ENCODE measurements around the gene LGR4.

The LGR4 gene

GRCh38 chr11:27470166-27470565 is 2.4 kb downstream of the LGR4 start:
- ATAC-seq, result no peak
- Mint-ChIP-seq H3K4me1 (peaks cover 22% of the 10 kb centered on the region), H3K27ac (no peak overlapping the region), H3K9me3 (no peaks in the 10 kb centered on the region), H3K36me3 (no peaks in the 10 kb centered on the region), H3K4me3 (no peak overlapping the region)
- DNase-seq (ENCODE audit: low spot score in 2 of 2), result no peak

GRCh38 chr11:27468995-27469695 is 3.4 kb downstream of the LGR4 start:
- H3K27ac Mint-ChIP-seq, result no peak overlapping the region
- no peaks in the 10 kb centered on the region for H3K36me3 Mint-ChIP-seq
- ATAC-seq (no peak), DNase-seq (ENCODE audit: low spot score in 2 of 2) (no peak)
- H3K4me3 Mint-ChIP-seq, result no peak overlapping the region
- H3K9me3 Mint-ChIP-seq, result no peaks in the 10 kb centered on the region
- H3K4me1 Mint-ChIP-seq, result peaks cover 22% of the 10 kb centered on the region

GRCh38 chr11:27468209-27468994 is 4.2 kb downstream of the LGR4 start:
- ATAC-seq (no peak), DNase-seq (ENCODE audit: low spot score in 2 of 2) (no peak)
- Mint-ChIP-seq H3K9me3 (no peaks in the 10 kb centered on the region), H3K4me3 (no peak overlapping the region), H3K27ac (no peak overlapping the region), H3K36me3 (no peaks in the 10 kb centered on the region), H3K4me1 (peaks cover 22% of the 10 kb centered on the region)

- ATAC-seq, result no peak
- Mint-ChIP-seq H3K27ac (no peak overlapping the region), H3K4me1 (peaks cover 11% of the 10 kb centered on the region), H3K9me3 (no peaks in the 10 kb centered on the region), H3K4me3 (no peak overlapping the region), H3K36me3 (no peaks in the 10 kb centered on the region)
- no peak for DNase-seq (ENCODE audit: low spot score in 2 of 2)
These were observed 5.2 kb downstream of the LGR4 start for GRCh38 chr11:27467181-27467913.

GRCh38 chr11:27466363-27466762 is 6.2 kb downstream of the LGR4 start:
- DNase-seq (ENCODE audit: low spot score in 2 of 2) (no peak), ATAC-seq (no peak)
- Mint-ChIP-seq H3K4me3 (no peak overlapping the region), H3K9me3 (no peaks in the 10 kb centered on the region), H3K4me1 (peaks cover 7% of the 10 kb centered on the region), H3K27ac (no peak overlapping the region), H3K36me3 (no peaks in the 10 kb centered on the region)

GRCh38 chr11:27465629-27466028 is 7.0 kb downstream of the LGR4 start:
- DNase-seq (ENCODE audit: low spot score in 2 of 2) (no peak), ATAC-seq (no peak)
- Mint-ChIP-seq H3K4me1 (peaks cover under 1% of the 10 kb centered on the region), H3K4me3 (no peak overlapping the region), H3K36me3 (no peaks in the 10 kb centered on the region), H3K27ac (no peak overlapping the region), H3K9me3 (no peaks in the 10 kb centered on the region)

- Mint-ChIP-seq H3K4me3 (no peak overlapping the region), H3K4me1 (no peaks in the 10 kb centered on the region), H3K9me3 (no peaks in the 10 kb centered on the region), H3K36me3 (no peaks in the 10 kb centered on the region), H3K27ac (no peak overlapping the region)
- ATAC-seq, result no peak
- no peak for DNase-seq (ENCODE audit: low spot score in 2 of 2)
These were observed 7.7 kb downstream of the LGR4 start for GRCh38 chr11:27464909-27465308.

- H3K9me3 Mint-ChIP-seq, result no peaks in the 10 kb centered on the region
- no peak overlapping the region for H3K27ac Mint-ChIP-seq
- H3K4me1 Mint-ChIP-seq, result no peaks in the 10 kb centered on the region
- no peaks in the 10 kb centered on the region for H3K36me3 Mint-ChIP-seq
- ATAC-seq (no peak), DNase-seq (ENCODE audit: low spot score in 2 of 2) (no peak)
- no peak overlapping the region for H3K4me3 Mint-ChIP-seq
These were observed 8.3 kb downstream of the LGR4 start for GRCh38 chr11:27464289-27464696.

- ATAC-seq (no peak), DNase-seq (ENCODE audit: low spot score in 2 of 2) (no peak)
- H3K4me3 Mint-ChIP-seq, result no peak overlapping the region
- H3K4me1 Mint-ChIP-seq, result no peaks in the 10 kb centered on the region
- no peaks in the 10 kb centered on the region for H3K9me3 Mint-ChIP-seq
- no peaks in the 10 kb centered on the region for H3K36me3 Mint-ChIP-seq
- H3K27ac Mint-ChIP-seq, result no peak overlapping the region
These were observed 10.0 kb downstream of the LGR4 start for GRCh38 chr11:27462543-27462942.

- DNase-seq (ENCODE audit: low spot score in 2 of 2), result no peak
- no peak overlapping the region for H3K27ac Mint-ChIP-seq
- no peaks in the 10 kb centered on the region for H3K36me3 Mint-ChIP-seq
- H3K4me1 Mint-ChIP-seq, result no peaks in the 10 kb centered on the region
- no peaks in the 10 kb centered on the region for H3K9me3 Mint-ChIP-seq
- no peak for ATAC-seq
- H3K4me3 Mint-ChIP-seq, result no peak overlapping the region
These were observed 12.2 kb downstream of the LGR4 start for GRCh38 chr11:27460158-27460978.

- H3K4me1 Mint-ChIP-seq, result no peaks in the 10 kb centered on the region
- no peaks in the 10 kb centered on the region for H3K9me3 Mint-ChIP-seq
- H3K36me3 Mint-ChIP-seq, result no peaks in the 10 kb centered on the region
- ATAC-seq (no peak), DNase-seq (ENCODE audit: low spot score in 2 of 2) (no peak)
- H3K4me3 Mint-ChIP-seq, result no peak overlapping the region
- no peak overlapping the region for H3K27ac Mint-ChIP-seq
These were observed 13.4 kb downstream of the LGR4 start for GRCh38 chr11:27459191-27459590.

GRCh38 chr11:27458182-27458581 is 14.4 kb downstream of the LGR4 start:
- no peaks in the 10 kb centered on the region for H3K4me1 Mint-ChIP-seq
- no peak for ATAC-seq
- no peak overlapping the region for H3K27ac Mint-ChIP-seq
- no peaks in the 10 kb centered on the region for H3K36me3 Mint-ChIP-seq
- no peak for DNase-seq (ENCODE audit: low spot score in 2 of 2)
- H3K9me3 Mint-ChIP-seq, result no peaks in the 10 kb centered on the region
- no peak overlapping the region for H3K4me3 Mint-ChIP-seq

- Mint-ChIP-seq H3K9me3 (no peaks in the 10 kb centered on the region), H3K4me1 (no peaks in the 10 kb centered on the region), H3K36me3 (no peaks in the 10 kb centered on the region), H3K27ac (no peak overlapping the region), H3K4me3 (no peak overlapping the region)
- DNase-seq (ENCODE audit: low spot score in 2 of 2) (no peak), ATAC-seq (no peak)
These were observed 15.7 kb downstream of the LGR4 start for GRCh38 chr11:27456795-27457329.

GRCh38 chr11:27456140-27456794 is 16.3 kb downstream of the LGR4 start:
- DNase-seq (ENCODE audit: low spot score in 2 of 2), result no peak
- Mint-ChIP-seq H3K36me3 (no peaks in the 10 kb centered on the region), H3K27ac (no peak overlapping the region), H3K4me1 (no peaks in the 10 kb centered on the region), H3K4me3 (no peak overlapping the region), H3K9me3 (no peaks in the 10 kb centered on the region)
- ATAC-seq, result no peak

Data from stimulated activated effector memory CD8-positive, alpha-beta T cell treated with anti-CD3 and anti-CD28 coated beads, Interleukin-12 subunit alpha, Interleukin-12 subunit beta, amount 100 ng/mL, for 72 hours (primary cell).